Measurements from ENCODE around the gene PNPLA2. TPM values are rescaled to one million over a fixed set of nuclear protein-coding genes. Genes with fewer than 3 reads are reported as not detected.

PNPLA2 gene
- total RNA-seq, 3 donors from 2014 or later = 103 to 266 (median 109) TPM

GRCh38 chr11:800473-800872 is 18.2 kb upstream of the PNPLA2 start:
- no peaks in the 10 kb centered on the region for H3K36me3 ChIP-seq
- intact Hi-C loops (cut with DNase I; ENCODE audit: low total_unique reads) = no loop called here

GRCh38 chr11:801097-801780 is 17.5 kb upstream of the PNPLA2 start:
- Histone ChIP-seq H3K27me3 (no peaks in the 10 kb centered on the region), H3K27ac (no peak overlapping the region), H3K4me1 (peaks cover 6 to 20% of the 10 kb centered on the region in 2 donors), H3K4me3 (no peak overlapping the region), H3K9me3 (no peaks in the 10 kb centered on the region), H3K36me3 (no peaks in the 10 kb centered on the region)
- DNase-seq (ENCODE audit: low spot score in 2 of 2) = no peak
- no peak for TF ChIP-seq CTCF (IDR thresholded peaks at IDR 0.05)
- no peak for TF ChIP-seq POLR2AphosphoS5 (IDR thresholded peaks at IDR 0.05)
- TF ChIP-seq POLR2A (IDR thresholded peaks at IDR 0.05) = no peak
- intact Hi-C loops (cut with DNase I; ENCODE audit: low total_unique reads) = no loop called here

More at GRCh38 chr11:800473-800872, 18.2 kb upstream of the PNPLA2 start:
- DNase-seq (ENCODE audit: low spot score in 2 of 2) = no peak
- Histone ChIP-seq H3K4me1 (peaks cover 9 to 24% of the 10 kb centered on the region in 2 donors), H3K27me3 (no peaks in the 10 kb centered on the region), H3K27ac (no peak overlapping the region), H3K4me3 (no peak overlapping the region), H3K9me3 (no peaks in the 10 kb centered on the region)
- TF ChIP-seq CTCF (IDR thresholded peaks at IDR 0.05) (no peak), POLR2AphosphoS5 (IDR thresholded peaks at IDR 0.05) (no peak)

GRCh38 chr11:802018-802617 is 16.6 kb upstream of the PNPLA2 start:
- Histone ChIP-seq H3K4me3 (no peak overlapping the region), H3K27me3 (no peaks in the 10 kb centered on the region), H3K4me1 (peaks cover 0 to 12% of the 10 kb centered on the region in 2 donors), H3K36me3 (no peaks in the 10 kb centered on the region), H3K9me3 (no peaks in the 10 kb centered on the region), H3K27ac (no peak overlapping the region)
- TF ChIP-seq POLR2AphosphoS5 (IDR thresholded peaks at IDR 0.05) (no peak), POLR2A (IDR thresholded peaks at IDR 0.05) (no peak), CTCF (IDR thresholded peaks at IDR 0.05) (no peak)
- intact Hi-C loops (cut with DNase I; ENCODE audit: low total_unique reads) = no loop called here
- DNase-seq (ENCODE audit: low spot score in 2 of 2) = no peak

GRCh38 chr11:802693-803466 is 15.8 kb upstream of the PNPLA2 start:
- H3K4me3 ChIP-seq = no peak overlapping the region
- H3K27ac ChIP-seq = no peak overlapping the region
- TF ChIP-seq POLR2A (IDR thresholded peaks at IDR 0.05) = no peak
- no peak for TF ChIP-seq POLR2AphosphoS5 (IDR thresholded peaks at IDR 0.05)
- TF ChIP-seq CTCF (IDR thresholded peaks at IDR 0.05) = no peak
- no peaks in the 10 kb centered on the region for H3K27me3 ChIP-seq
- no peaks in the 10 kb centered on the region for H3K9me3 ChIP-seq
- DNase-seq (ENCODE audit: low spot score in 2 of 2) = no peak
- intact Hi-C loops (cut with DNase I; ENCODE audit: low total_unique reads) = no loop called here
- no peaks in the 10 kb centered on the region for H3K36me3 ChIP-seq
- H3K4me1 ChIP-seq = peaks cover 0 to 10% of the 10 kb centered on the region in 2 donors

GRCh38 chr11:803467-803742 is 15.3 kb upstream of the PNPLA2 start:
- H3K27ac ChIP-seq = no peak overlapping the region
- H3K4me3 ChIP-seq = no peak overlapping the region
- no peaks in the 10 kb centered on the region for H3K9me3 ChIP-seq
- TF ChIP-seq POLR2AphosphoS5 (IDR thresholded peaks at IDR 0.05) (no peak), CTCF (IDR thresholded peaks at IDR 0.05) (no peak), POLR2A (IDR thresholded peaks at IDR 0.05) (no peak)
- peaks cover 0 to 10% of the 10 kb centered on the region in 2 donors for H3K4me1 ChIP-seq
- intact Hi-C loops (cut with DNase I; ENCODE audit: low total_unique reads) = no loop called here
- DNase-seq (ENCODE audit: low spot score in 2 of 2) = no peak
- H3K36me3 ChIP-seq = no peaks in the 10 kb centered on the region
- no peaks in the 10 kb centered on the region for H3K27me3 ChIP-seq
